Astrocyte (in vitro differentiated cells and primary cell): ENCODE results near the gene GFRA4. TPM values are rescaled to one million over a fixed set of nuclear protein-coding genes. Genes with fewer than 3 reads are reported as not detected.

Source experiments
- DNase-seq: peaks from one replicate; pipeline ENCODE4 v3.0.0-alpha.2; 2010; ENCODE audit warnings: low read depth
- FAIRE-seq: peaks from 2 replicates; lab custom pipeline; 2011; peaks lifted over from hg19 to GRCh38; lab: Jason Lieb, UNC
- H2AFZ ChIP-seq: 2 replicates; pipeline ENCODE4 v1.6.0; 2012; ENCODE audit warnings: low read depth, low read length, inconsistent platforms
- H3K27ac ChIP-seq: 2 replicates; pipeline ENCODE4 v1.5.1; 2011; ENCODE audit warnings: low read depth, low read length, inconsistent platforms
- H3K27me3 ChIP-seq: 2 replicates; pipeline ENCODE4 v1.6.0; 2011; ENCODE audit warnings: low read length, inconsistent platforms; ENCODE audit not compliant: insufficient read depth
- H3K36me3 ChIP-seq: 2 replicates; pipeline ENCODE4 v1.5.1; 2011; ENCODE audit warnings: low read length, inconsistent platforms; ENCODE audit not compliant: insufficient read depth
- H3K4me1 ChIP-seq: 2 replicates; pipeline ENCODE4 v1.5.1; 2011; ENCODE audit warnings: low read length, inconsistent platforms; ENCODE audit not compliant: insufficient read depth
- H3K4me2 ChIP-seq: 2 replicates; pipeline ENCODE4 v1.6.0; 2012; ENCODE audit warnings: low read length, inconsistent platforms
- H3K4me3 ChIP-seq: 2 replicates; pipeline ENCODE4 v1.5.1; 2011; ENCODE audit warnings: low read depth, mild to moderate bottlenecking, low read length, inconsistent platforms; ENCODE audit not compliant: insufficient read depth
- H3K79me2 ChIP-seq: 2 replicates; pipeline ENCODE4 v1.6.0; 2012; ENCODE audit warnings: mild to moderate bottlenecking, low read length, inconsistent platforms; ENCODE audit not compliant: insufficient read depth
- H3K9ac ChIP-seq: 2 replicates; pipeline ENCODE4 v1.6.0; 2012; ENCODE audit warnings: mild to moderate bottlenecking, low read length, inconsistent platforms
- H3K9me3 ChIP-seq: 2 replicates; pipeline ENCODE4 v1.5.1; 2012; ENCODE audit warnings: low read depth, mild to moderate bottlenecking, low read length, inconsistent platforms; ENCODE audit not compliant: insufficient read depth
- H4K20me1 ChIP-seq: 2 replicates; pipeline ENCODE4 v1.6.0; 2012; ENCODE audit warnings: low read length, inconsistent platforms; ENCODE audit not compliant: insufficient read depth
- H3K27ac Mint-ChIP-seq: one replicate; pipeline ENCODE4 v1.8.0; 2021; ENCODE audit warnings: mild to moderate bottlenecking, mixed read lengths; ENCODE audit not compliant: unreplicated experiment
- H3K27me3 Mint-ChIP-seq: one replicate; pipeline ENCODE4 v1.8.0; 2021; ENCODE audit warnings: low read depth, mixed read lengths; ENCODE audit not compliant: unreplicated experiment
- H3K36me3 Mint-ChIP-seq: one replicate; pipeline ENCODE4 v1.8.0; 2021; ENCODE audit warnings: low read depth, mixed read lengths; ENCODE audit not compliant: unreplicated experiment
- H3K4me1 Mint-ChIP-seq: one replicate; pipeline ENCODE4 v1.8.0; 2021; ENCODE audit warnings: low read depth, mixed read lengths; ENCODE audit not compliant: unreplicated experiment
- H3K4me3 Mint-ChIP-seq: one replicate; pipeline ENCODE4 v1.8.0; 2021; ENCODE audit warnings: mild to moderate bottlenecking, moderate library complexity, mixed read lengths; ENCODE audit not compliant: unreplicated experiment
- H3K9me3 Mint-ChIP-seq: one replicate; pipeline ENCODE4 v1.8.0; 2021; ENCODE audit warnings: mild to moderate bottlenecking, mixed read lengths; ENCODE audit not compliant: unreplicated experiment
- EZH2 ChIP-seq: IDR thresholded peaks from 2 replicates; pipeline ENCODE4 v1.6.1; 2012; ENCODE audit warnings: mild to moderate bottlenecking, low read length, inconsistent platforms; ENCODE audit not compliant: insufficient read depth
- total RNA-seq: library from RNA; stranded (reverse); gene quantifications from 2 replicates; pipeline ENCODE4 v1.2.1, GENCODE V29; 2021
- TF ChIP-seq, protein P1 (sequence below): IDR thresholded peaks from 2 replicates; pipeline ENCODE4 v1.5.1; 2011; ENCODE audit warnings: low read depth, mild to moderate bottlenecking, inconsistent platforms, low read length, moderate library complexity; ENCODE audit not compliant: insufficient read depth

The GFRA4 gene
- total RNA-seq, 1 donor from 2014 or later, result not detected

DNA sequence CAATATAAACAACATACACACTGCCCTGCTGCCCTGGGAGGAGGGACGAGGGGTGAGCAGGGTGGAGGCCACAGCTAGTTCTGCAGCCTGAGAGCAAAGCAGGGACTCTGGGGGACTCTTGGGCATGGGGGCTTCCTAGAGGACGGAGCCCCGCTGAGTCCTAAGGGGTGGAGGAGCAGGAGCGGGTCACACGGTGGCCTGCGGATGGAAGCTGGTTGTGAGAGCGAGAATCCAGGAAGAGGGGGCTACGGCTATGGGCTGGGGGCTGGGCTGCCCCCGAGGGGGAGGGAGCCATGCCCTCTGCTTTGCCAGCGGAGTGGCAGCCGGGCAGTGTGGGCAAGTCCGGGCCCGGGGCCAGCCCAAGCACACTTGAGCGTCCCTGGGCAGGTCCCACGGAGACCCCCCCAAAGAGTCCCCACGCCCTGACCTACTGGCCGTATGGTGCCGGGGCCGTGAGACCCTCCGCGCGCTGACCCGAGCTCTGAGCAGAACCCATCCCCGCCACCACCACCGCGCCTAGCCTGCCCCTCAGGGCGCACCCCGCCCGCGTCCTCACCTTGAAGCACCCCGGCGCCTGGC, 18.2 kb upstream of the GFRA4 start:
- H3K9ac ChIP-seq, result no peak overlapping the region
- H3K79me2 ChIP-seq, result no peaks in the 10 kb centered on the region
- H3K4me3 ChIP-seq, result peak overlapping the region; percentile 32
- H3K36me3 ChIP-seq, result no peaks in the 10 kb centered on the region
- H3K27me3 ChIP-seq, result peaks cover 3% of the 10 kb centered on the region
- H3K9me3 ChIP-seq, result no peaks in the 10 kb centered on the region
- Mint-ChIP-seq H3K27ac (no peak overlapping the region), H3K4me3 (peak overlapping the region; percentile 64), H3K4me1 (peaks cover 13% of the 10 kb centered on the region), H3K27me3 (peaks cover 24% of the 10 kb centered on the region), H3K9me3 (no peaks in the 10 kb centered on the region), H3K36me3 (no peaks in the 10 kb centered on the region)
- TF ChIP-seq, protein P1, sequence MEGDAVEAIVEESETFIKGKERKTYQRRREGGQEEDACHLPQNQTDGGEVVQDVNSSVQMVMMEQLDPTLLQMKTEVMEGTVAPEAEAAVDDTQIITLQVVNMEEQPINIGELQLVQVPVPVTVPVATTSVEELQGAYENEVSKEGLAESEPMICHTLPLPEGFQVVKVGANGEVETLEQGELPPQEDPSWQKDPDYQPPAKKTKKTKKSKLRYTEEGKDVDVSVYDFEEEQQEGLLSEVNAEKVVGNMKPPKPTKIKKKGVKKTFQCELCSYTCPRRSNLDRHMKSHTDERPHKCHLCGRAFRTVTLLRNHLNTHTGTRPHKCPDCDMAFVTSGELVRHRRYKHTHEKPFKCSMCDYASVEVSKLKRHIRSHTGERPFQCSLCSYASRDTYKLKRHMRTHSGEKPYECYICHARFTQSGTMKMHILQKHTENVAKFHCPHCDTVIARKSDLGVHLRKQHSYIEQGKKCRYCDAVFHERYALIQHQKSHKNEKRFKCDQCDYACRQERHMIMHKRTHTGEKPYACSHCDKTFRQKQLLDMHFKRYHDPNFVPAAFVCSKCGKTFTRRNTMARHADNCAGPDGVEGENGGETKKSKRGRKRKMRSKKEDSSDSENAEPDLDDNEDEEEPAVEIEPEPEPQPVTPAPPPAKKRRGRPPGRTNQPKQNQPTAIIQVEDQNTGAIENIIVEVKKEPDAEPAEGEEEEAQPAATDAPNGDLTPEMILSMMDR, result no peak
- peak; percentile 33 for TF ChIP-seq EZH2
- peaks cover 35% of the 10 kb centered on the region for H3K4me1 ChIP-seq
- no peak overlapping the region for H3K27ac ChIP-seq
- H3K4me2 ChIP-seq, result peak overlapping the region; percentile 78
- H2AFZ ChIP-seq, result peak overlapping the region; percentile 55
- no peak for DNase-seq
- no peak for FAIRE-seq
- no peaks in the 10 kb centered on the region for H4K20me1 ChIP-seq

DNA sequence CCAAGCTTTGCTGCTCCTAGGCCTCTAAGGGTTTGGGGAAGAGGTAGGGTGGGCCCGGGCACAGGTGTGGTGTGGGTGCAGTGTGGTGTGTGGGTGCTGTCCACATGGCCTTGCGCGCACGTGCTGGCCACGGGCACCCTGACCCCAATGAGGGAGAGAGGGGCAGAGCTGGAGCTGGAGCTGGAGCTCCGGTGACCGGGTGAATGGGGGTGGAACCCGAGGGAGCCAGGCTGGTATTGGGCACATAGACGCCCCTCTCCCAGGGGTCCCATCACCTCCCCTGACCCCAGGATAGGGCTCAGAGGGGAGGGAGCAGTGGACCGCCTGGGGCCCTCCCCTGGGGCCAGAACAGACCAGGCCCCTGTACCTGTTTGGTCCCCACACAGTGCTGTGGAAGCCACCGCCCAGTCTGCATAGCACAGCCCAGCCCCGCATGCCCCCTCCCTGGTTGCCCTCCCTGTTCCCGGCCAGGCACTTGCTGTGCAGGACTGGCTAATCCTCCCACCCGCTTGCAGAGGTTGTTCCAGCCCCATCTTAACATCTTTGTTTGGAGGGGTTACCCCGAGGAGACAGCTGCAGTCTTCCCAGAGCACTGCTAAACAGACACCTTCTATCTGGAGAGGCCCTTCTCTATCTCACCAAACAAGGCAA, 17.6 kb upstream of the GFRA4 start:
- Mint-ChIP-seq H3K4me3 (peak overlapping the region; percentile 64), H3K9me3 (no peaks in the 10 kb centered on the region), H3K27ac (no peak overlapping the region), H3K27me3 (peaks cover 21% of the 10 kb centered on the region), H3K36me3 (no peaks in the 10 kb centered on the region), H3K4me1 (peaks cover 13% of the 10 kb centered on the region)
- TF ChIP-seq, protein P1, result no peak
- TF ChIP-seq EZH2, result no peak
- H3K4me2 ChIP-seq, result peak overlapping the region; percentile 78
- DNase-seq, result no peak
- no peaks in the 10 kb centered on the region for H4K20me1 ChIP-seq
- no peak overlapping the region for H2AFZ ChIP-seq
- no peaks in the 10 kb centered on the region for H3K79me2 ChIP-seq
- no peaks in the 10 kb centered on the region for H3K9me3 ChIP-seq
- no peak overlapping the region for H3K27ac ChIP-seq
- peak overlapping the region; percentile 2 for H3K9ac ChIP-seq
- peaks cover 6% of the 10 kb centered on the region for H3K27me3 ChIP-seq
- H3K36me3 ChIP-seq, result no peaks in the 10 kb centered on the region
- FAIRE-seq, result no peak
- peak overlapping the region; percentile 32 for H3K4me3 ChIP-seq
- H3K4me1 ChIP-seq, result peaks cover 33% of the 10 kb centered on the region
